Esophagus muscularis mucosa (tissue), 4 donors: Measurements from ENCODE around the gene LRRTM4. TPM values are rescaled to one million over a fixed set of nuclear protein-coding genes. Genes with fewer than 3 reads are reported as not detected.
"Not testable (repeated sequence)": the region's sequence is repeated elsewhere in the genome, so short reads cannot be mapped to it uniquely, and the experiment has no call there.

Experiments used
- DNase-seq: peaks from one replicate; pipeline ENCODE4 v3.0.0-alpha.2; 2017; ENCODE audit errors: extremely low spot score
- H3K27ac ChIP-seq, 4 donors: fragments of 200-600 bp; sonication (generic); replicated peaks in 1 of 4; 1 replicate in 3 of 4; 2 replicates in 1 of 4; pipeline ENCODE4 v1.5.1; 2016 to 2019; ENCODE audit warnings: mild to moderate bottlenecking in 1 of 4
- H3K27me3 ChIP-seq, 4 donors: fragments of 200-600 bp; sonication (generic); one replicate each; pipeline versions ENCODE4 v1.5.1 to v1.6.0; 2016 to 2019
- H3K36me3 ChIP-seq, 4 donors: fragments of 200-600 bp; sonication (generic); one replicate each; pipeline ENCODE4 v1.5.1; 2016 to 2019
- H3K4me1 ChIP-seq, 4 donors: fragments of 200-600 bp; sonication (generic); one replicate each; pipeline ENCODE4 v1.5.1; 2016 to 2019
- H3K4me3 ChIP-seq, 4 donors: fragments of 200-600 bp; sonication (generic); 1 replicate in 2 of 4; 2 replicates in 2 of 4; pipeline ENCODE4 v1.5.1; 2016 to 2019; ENCODE audit warnings: mild to moderate bottlenecking in 4 of 4, moderate library complexity in 1 of 4
- H3K9me3 ChIP-seq, 4 donors: fragments of 200-600 bp; sonication (generic); 1 replicate in 3 of 4; 2 replicates in 1 of 4; pipeline ENCODE4 v1.5.1; 2016 to 2019
- CTCF ChIP-seq, 3 experiments: fragments of 200-600 bp in 2 of 3; fragments of 450-650 bp in 1 of 3; sonication (generic) in 2 of 3; IDR thresholded peaks; one replicate each; pipeline ENCODE4 v1.5.1; 2017 to 2019; ENCODE audit warnings: antibody characterized with exemption in 3 of 3, mild to moderate bottlenecking in 2 of 3, moderate library complexity in 1 of 3
- EP300 ChIP-seq: sonication (generic); formaldehyde crosslinking; IDR thresholded peaks from one replicate; pipeline ENCODE4 v1.6.1; 2017; ENCODE audit warnings: antibody characterized with exemption
- POLR2A ChIP-seq: fragments of 450-650 bp; IDR thresholded peaks from one replicate; pipeline ENCODE4 v1.6.1; 2017; ENCODE audit warnings: antibody characterized with exemption, moderate library complexity, mild to moderate bottlenecking, low read depth
- POLR2AphosphoS5 ChIP-seq, 2 donors: sonication (generic); formaldehyde crosslinking; IDR thresholded peaks; one replicate each; pipeline ENCODE4 v1.6.1; 2017; ENCODE audit warnings: antibody characterized with exemption in 2 of 2
- WGBS: methylation state at CpG from one replicate; pipeline ENCODE4 v1.1.5; 2018; 5-methylcytosine and 5-hydroxymethylcytosine counted together
- intact Hi-C: fragments of 100-400 bp; cut with DNase I; formaldehyde crosslinking; loops from one replicate; pipeline ENCODE4 v1.15.1; 2023
- total RNA-seq, 4 donors: library from RNA; depleted of rRNA; stranded (reverse); fragments of >200 nt; gene quantifications; one replicate each; pipeline versions ENCODE4 v1.1.0 to v1.2.1, GENCODE V29; 2016

The LRRTM4 gene
- total RNA-seq, 4 donors from 2014 or later = 0.17 to 0.97 (median 0.41) TPM

DNA sequence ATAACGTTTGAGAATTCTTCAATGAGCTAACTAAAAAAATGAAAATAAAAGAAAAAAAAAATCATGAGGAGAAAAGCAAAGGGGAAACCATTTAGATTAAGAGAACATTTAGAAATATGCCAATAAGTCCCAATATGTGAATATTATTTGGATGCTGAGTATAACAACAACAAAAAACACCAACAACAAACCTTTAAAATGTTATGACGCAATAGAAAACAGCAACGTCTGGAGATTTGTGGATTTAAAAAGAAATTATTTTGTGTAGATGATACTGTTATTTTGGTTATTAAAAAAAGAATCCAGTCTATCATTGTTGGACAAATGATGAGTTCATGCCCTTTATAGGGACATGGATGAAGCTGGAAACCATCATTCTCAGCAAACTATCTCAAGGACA lies 417.2 kb downstream of the LRRTM4 start:
- TF ChIP-seq POLR2AphosphoS5 (IDR thresholded peaks at IDR 0.05) (no peak), POLR2A (no peak), CTCF (IDR thresholded peaks at IDR 0.05) (no peak), EP300 (no peak)
- 84% methylated on average over 3 of the region's 3 CpGs for WGBS

GRCh38 chr2:77104554-77104953 lies 417.6 kb downstream of the LRRTM4 start:
- intact Hi-C loops = no loop called here
- H3K4me1 ChIP-seq = no peaks in the 10 kb centered on the region
- 84% methylated on average over 6 of the region's 6 CpGs for WGBS

More for the DNA sequence above, 417.2 kb downstream of the LRRTM4 start:
- Histone ChIP-seq H3K27ac (no peak overlapping the region), H3K4me3 (no peak overlapping the region), H3K27me3 (no peaks in the 10 kb centered on the region), H3K4me1 (no peaks in the 10 kb centered on the region), H3K9me3 (no peaks in the 10 kb centered on the region), H3K36me3 (no peaks in the 10 kb centered on the region)
- intact Hi-C loops = no loop called here
- DNase-seq = no peak

GRCh38 chr2:77102927-77103326 lies 419.2 kb downstream of the LRRTM4 start:
- WGBS = 87% methylated on average over 2 of the region's 2 CpGs
- intact Hi-C loops = no loop called here

More at GRCh38 chr2:77104554-77104953, 417.6 kb downstream of the LRRTM4 start:
- Histone ChIP-seq H3K9me3 (no peaks in the 10 kb centered on the region), H3K27me3 (no peaks in the 10 kb centered on the region), H3K4me3 (no peak overlapping the region), H3K36me3 (no peaks in the 10 kb centered on the region), H3K27ac (no peak overlapping the region)
- TF ChIP-seq POLR2AphosphoS5 (IDR thresholded peaks at IDR 0.05) (no peak), CTCF (IDR thresholded peaks at IDR 0.05) (no peak), POLR2A (no peak), EP300 (no peak)
- no peak for DNase-seq

GRCh38 chr2:77101796-77102452 lies 420.3 kb downstream of the LRRTM4 start:
- Histone ChIP-seq H3K36me3 (no peaks in the 10 kb centered on the region), H3K27ac (no peak overlapping the region), H3K9me3 (no peaks in the 10 kb centered on the region), H3K4me1 (no peaks in the 10 kb centered on the region), H3K4me3 (no peak overlapping the region), H3K27me3 (no peaks in the 10 kb centered on the region)
- WGBS = 87% methylated on average over 8 of the region's 8 CpGs
- no peak for DNase-seq
- intact Hi-C loops = no loop called here
- TF ChIP-seq CTCF (IDR thresholded peaks at IDR 0.05) = no peak
- no peak for TF ChIP-seq POLR2A
- TF ChIP-seq EP300 = no peak
- TF ChIP-seq POLR2AphosphoS5 (IDR thresholded peaks at IDR 0.05) = no peak

More at GRCh38 chr2:77102927-77103326, 419.2 kb downstream of the LRRTM4 start:
- no peak for DNase-seq
- H3K27ac ChIP-seq = no peak overlapping the region
- no peaks in the 10 kb centered on the region for H3K4me1 ChIP-seq
- no peaks in the 10 kb centered on the region for H3K9me3 ChIP-seq
- TF ChIP-seq POLR2A = no peak
- TF ChIP-seq EP300 = no peak
- no peak for TF ChIP-seq POLR2AphosphoS5 (IDR thresholded peaks at IDR 0.05)
- TF ChIP-seq CTCF (IDR thresholded peaks at IDR 0.05) = no peak
- no peak overlapping the region for H3K4me3 ChIP-seq
- no peaks in the 10 kb centered on the region for H3K36me3 ChIP-seq
- H3K27me3 ChIP-seq = no peaks in the 10 kb centered on the region

DNA sequence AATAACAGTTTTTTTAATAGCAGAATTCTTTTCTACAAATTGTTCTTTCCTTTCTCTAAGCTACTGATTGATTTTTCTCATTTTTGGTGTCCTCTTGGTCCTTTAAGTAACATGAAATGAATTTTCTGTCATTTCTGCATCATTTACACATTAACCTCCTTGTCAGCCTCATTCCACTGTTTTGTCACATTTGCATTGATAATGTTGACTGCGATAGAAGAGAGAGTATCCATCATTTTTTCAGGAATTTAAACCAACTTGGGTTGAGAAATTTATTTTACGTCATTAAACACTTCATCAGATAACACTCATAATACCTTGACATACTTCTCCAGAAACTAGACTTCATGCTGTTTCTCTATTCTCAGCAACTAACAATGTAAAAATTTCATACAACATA lies 422.2 kb downstream of the LRRTM4 start:
- WGBS = 88% methylated on average over 2 of the region's 2 CpGs
- Histone ChIP-seq H3K27ac (no peak overlapping the region), H3K4me1 (no peaks in the 10 kb centered on the region), H3K27me3 (no peaks in the 10 kb centered on the region), H3K9me3 (no peaks in the 10 kb centered on the region), H3K36me3 (no peaks in the 10 kb centered on the region), H3K4me3 (no peak overlapping the region)
- no peak for DNase-seq
- TF ChIP-seq CTCF (IDR thresholded peaks at IDR 0.05) (no peak), POLR2A (no peak), EP300 (no peak), POLR2AphosphoS5 (IDR thresholded peaks at IDR 0.05) (no peak)
- intact Hi-C loops = no loop called here

- H3K9me3 ChIP-seq, H3K4me1 ChIP-seq, H3K36me3 ChIP-seq, H3K27me3 ChIP-seq, H3K27ac ChIP-seq, DNase-seq, H3K4me3 ChIP-seq, intact Hi-C loops: not testable (repeated sequence)
- 91% methylated on average over 8 of the region's 8 CpGs for WGBS
Observed at GRCh38 chr2:77095525-77095924, 426.7 kb downstream of the LRRTM4 start.
